Measurements from ENCODE around the gene HOOK1. TPM values are rescaled to one million over a fixed set of nuclear protein-coding genes. Genes with fewer than 3 reads are reported as not detected.
"Not testable (repeated sequence)": the region's sequence is repeated elsewhere in the genome, so short reads cannot be mapped to it uniquely, and the experiment has no call there.

Gene HOOK1
- total RNA-seq, 1 donor from 2014 or later, result 67.6 TPM

DNA sequence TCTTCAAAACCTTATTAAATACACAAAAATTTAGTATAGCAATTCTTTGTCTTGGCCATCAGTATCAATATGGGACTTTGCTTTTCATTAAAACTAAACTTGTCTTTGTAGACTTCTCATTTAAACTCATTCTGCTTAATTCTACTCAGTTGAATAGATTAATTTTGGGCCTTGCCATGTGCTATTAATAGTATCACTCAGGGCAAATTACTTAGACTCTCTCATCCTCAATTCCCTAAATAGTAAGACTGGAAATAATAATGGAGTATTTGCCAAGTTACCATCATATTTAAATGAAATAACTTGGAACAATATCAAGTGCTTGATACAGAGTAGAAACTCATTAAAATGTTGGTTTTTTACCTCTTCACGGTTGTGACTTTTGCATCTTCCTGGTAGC lies 13.4 kb downstream of the HOOK1 start:
- Mint-ChIP-seq H3K27me3 (ENCODE audit: low read depth) (no peaks in the 10 kb centered on the region), H3K4me3 (no peak overlapping the region), H3K9me3 (no peaks in the 10 kb centered on the region), H3K4me1 (peaks cover 7% of the 10 kb centered on the region), H3K27ac (no peak overlapping the region), H3K36me3 (peaks cover 28% of the 10 kb centered on the region)
- no peak for DNase-seq (ENCODE audit: low spot score in 2 of 2, unreplicated experiment in 2 of 2)
- TF ChIP-seq, protein P1, sequence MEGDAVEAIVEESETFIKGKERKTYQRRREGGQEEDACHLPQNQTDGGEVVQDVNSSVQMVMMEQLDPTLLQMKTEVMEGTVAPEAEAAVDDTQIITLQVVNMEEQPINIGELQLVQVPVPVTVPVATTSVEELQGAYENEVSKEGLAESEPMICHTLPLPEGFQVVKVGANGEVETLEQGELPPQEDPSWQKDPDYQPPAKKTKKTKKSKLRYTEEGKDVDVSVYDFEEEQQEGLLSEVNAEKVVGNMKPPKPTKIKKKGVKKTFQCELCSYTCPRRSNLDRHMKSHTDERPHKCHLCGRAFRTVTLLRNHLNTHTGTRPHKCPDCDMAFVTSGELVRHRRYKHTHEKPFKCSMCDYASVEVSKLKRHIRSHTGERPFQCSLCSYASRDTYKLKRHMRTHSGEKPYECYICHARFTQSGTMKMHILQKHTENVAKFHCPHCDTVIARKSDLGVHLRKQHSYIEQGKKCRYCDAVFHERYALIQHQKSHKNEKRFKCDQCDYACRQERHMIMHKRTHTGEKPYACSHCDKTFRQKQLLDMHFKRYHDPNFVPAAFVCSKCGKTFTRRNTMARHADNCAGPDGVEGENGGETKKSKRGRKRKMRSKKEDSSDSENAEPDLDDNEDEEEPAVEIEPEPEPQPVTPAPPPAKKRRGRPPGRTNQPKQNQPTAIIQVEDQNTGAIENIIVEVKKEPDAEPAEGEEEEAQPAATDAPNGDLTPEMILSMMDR (IDR thresholded peaks at IDR 0.05; ENCODE audit: unreplicated experiment), result no peak

DNA sequence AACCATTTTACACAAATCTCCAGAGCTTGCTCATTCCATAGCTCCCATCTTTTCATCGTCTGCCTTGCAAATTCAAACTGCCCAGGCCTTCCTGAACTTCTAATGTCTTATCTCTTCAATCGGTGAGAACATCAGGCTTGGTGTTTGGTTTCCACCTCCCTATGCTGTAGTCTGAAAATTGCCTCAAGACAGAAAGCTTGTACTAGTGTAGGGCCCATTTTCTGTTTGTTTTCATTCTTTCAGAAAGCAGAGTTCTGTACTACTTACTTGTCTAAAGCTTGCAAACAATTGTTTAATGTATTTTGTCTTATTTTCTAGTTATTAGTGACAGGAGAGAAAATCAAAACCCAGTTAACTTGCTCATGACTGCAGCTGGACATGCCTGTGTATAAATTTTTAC lies 16.8 kb downstream of the HOOK1 start:
- H3K27ac Mint-ChIP-seq, result peak overlapping the region; percentile 13
- no peaks in the 10 kb centered on the region for H3K27me3 Mint-ChIP-seq (ENCODE audit: low read depth)
- no peaks in the 10 kb centered on the region for H3K9me3 Mint-ChIP-seq
- H3K4me3 Mint-ChIP-seq, result no peak overlapping the region
- DNase-seq (ENCODE audit: low spot score in 2 of 2, unreplicated experiment in 2 of 2), result no peak
- peaks cover 13% of the 10 kb centered on the region for H3K4me1 Mint-ChIP-seq
- peaks cover 17% of the 10 kb centered on the region for H3K36me3 Mint-ChIP-seq
- TF ChIP-seq, protein P1 (IDR thresholded peaks at IDR 0.05; ENCODE audit: unreplicated experiment), result no peak

DNA sequence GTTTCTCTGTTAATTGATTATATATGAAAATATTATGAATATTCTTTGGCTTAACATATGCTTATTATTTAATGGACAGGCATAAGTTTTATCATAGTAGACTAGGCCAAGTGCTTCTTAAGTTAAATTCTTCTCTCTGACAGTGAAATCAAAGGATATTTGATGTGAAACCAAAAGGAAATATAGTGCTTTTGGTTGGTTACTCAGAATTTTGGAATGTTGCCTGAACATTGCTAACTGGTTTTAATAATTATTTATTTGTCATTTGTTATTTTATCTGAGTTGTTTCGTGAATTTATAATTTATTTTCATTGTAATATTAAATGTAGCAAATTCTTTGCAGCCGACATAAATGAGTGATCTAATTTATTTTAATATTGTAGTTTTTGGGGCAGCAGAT lies 18.3 kb downstream of the HOOK1 start:
- H3K4me3 Mint-ChIP-seq, result no peak overlapping the region
- TF ChIP-seq, protein P1 (IDR thresholded peaks at IDR 0.05; ENCODE audit: unreplicated experiment), result no peak
- H3K36me3 Mint-ChIP-seq, result peaks cover 15% of the 10 kb centered on the region
- no peak overlapping the region for H3K27ac Mint-ChIP-seq
- no peaks in the 10 kb centered on the region for H3K9me3 Mint-ChIP-seq
- no peaks in the 10 kb centered on the region for H3K27me3 Mint-ChIP-seq (ENCODE audit: low read depth)
- DNase-seq (ENCODE audit: low spot score in 2 of 2, unreplicated experiment in 2 of 2), result no peak
- H3K4me1 Mint-ChIP-seq, result peaks cover 13% of the 10 kb centered on the region

DNA sequence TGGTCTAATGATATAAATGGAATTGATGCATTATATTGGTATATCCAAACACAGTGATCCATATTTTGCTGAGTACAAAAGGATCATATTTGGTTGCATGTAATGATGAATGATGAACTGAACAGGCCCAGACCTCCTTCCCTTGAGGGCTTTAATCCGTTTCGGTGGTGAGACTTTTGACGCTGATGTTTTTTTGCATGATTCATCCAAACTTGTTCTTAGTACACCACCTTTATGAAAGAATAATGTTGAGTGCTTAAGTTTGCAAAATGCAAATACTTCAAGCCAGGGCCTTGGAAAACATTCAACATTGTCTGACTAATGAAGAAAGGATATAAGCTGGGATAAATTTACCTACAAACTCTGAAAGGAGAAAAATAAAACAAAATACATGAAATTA lies 19.2 kb downstream of the HOOK1 start:
- H3K27ac Mint-ChIP-seq, result no peak overlapping the region
- DNase-seq (ENCODE audit: low spot score in 2 of 2, unreplicated experiment in 2 of 2), result no peak
- peaks cover 13% of the 10 kb centered on the region for H3K4me1 Mint-ChIP-seq
- H3K4me3 Mint-ChIP-seq, result no peak overlapping the region
- peaks cover 4% of the 10 kb centered on the region for H3K9me3 Mint-ChIP-seq
- H3K27me3 Mint-ChIP-seq (ENCODE audit: low read depth), result no peaks in the 10 kb centered on the region
- H3K36me3 Mint-ChIP-seq, result peaks cover 24% of the 10 kb centered on the region
- TF ChIP-seq, protein P1 (IDR thresholded peaks at IDR 0.05; ENCODE audit: unreplicated experiment), result no peak

DNA sequence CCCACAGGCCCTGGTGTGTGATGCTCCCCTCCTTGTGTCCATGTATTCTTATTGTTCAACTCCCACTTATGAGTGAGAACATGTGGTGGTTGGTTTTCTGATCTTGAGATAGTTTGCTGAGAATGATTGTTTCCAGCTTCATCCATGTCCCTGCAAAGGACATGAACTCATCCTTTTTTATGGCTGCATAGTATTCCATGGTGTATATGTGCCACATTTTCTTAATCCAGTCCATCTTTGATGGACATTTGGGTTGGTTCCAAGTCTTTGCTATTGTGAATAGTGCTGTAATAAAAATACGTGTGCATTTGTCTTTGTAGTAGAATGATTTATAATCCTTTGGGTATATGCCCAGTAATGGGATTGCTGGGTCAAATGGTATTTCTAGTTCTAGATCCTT lies 23.1 kb downstream of the HOOK1 start:
- not testable (repeated sequence) for DNase-seq (ENCODE audit: low spot score in 2 of 2, unreplicated experiment in 2 of 2); H3K4me1 Mint-ChIP-seq; H3K4me3 Mint-ChIP-seq; H3K27me3 Mint-ChIP-seq (ENCODE audit: low read depth); H3K27ac Mint-ChIP-seq; H3K9me3 Mint-ChIP-seq
- peaks cover 19% of the 10 kb centered on the region for H3K36me3 Mint-ChIP-seq

DNA sequence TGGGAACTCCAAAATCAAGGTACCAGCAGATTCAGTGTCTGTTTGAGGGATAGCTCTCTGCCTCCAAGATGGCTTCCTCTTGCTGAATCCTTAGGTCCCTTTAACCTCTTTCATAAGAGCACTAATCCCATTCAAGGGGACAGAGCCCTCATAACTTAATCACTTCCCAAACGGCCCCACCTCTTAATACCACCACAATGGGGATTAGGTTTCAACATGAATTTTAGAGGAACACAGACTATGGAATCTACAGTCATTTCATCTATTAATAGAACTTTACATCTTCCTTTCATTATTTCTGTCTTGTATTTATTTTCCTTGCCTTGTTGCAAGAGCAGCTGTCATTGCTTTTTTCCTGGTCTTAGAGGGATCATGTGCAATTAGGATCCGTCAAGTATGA lies 30.3 kb downstream of the HOOK1 start:
- TF ChIP-seq, protein P1 (IDR thresholded peaks at IDR 0.05; ENCODE audit: unreplicated experiment), result no peak
- Mint-ChIP-seq H3K36me3 (peaks cover 41% of the 10 kb centered on the region), H3K4me3 (no peak overlapping the region), H3K9me3 (peaks cover 10% of the 10 kb centered on the region), H3K27ac (no peak overlapping the region), H3K27me3 (ENCODE audit: low read depth) (no peaks in the 10 kb centered on the region), H3K4me1 (no peaks in the 10 kb centered on the region)
- no peak for DNase-seq (ENCODE audit: low spot score in 2 of 2, unreplicated experiment in 2 of 2)
